Transverse colon (tissue), 3 donors: ENCODE results near the gene TFG.

Experiments
- EP300 ChIP-seq: sonication (generic); formaldehyde crosslinking; IDR thresholded peaks from one replicate; pipeline ENCODE4 v1.6.1; 2017; ENCODE audit warnings: antibody characterized with exemption, low read depth
- TF ChIP-seq, protein P1 (sequence below), 5 experiments: fragments of 200-600 bp in 3 of 5; fragments of 450-650 bp in 2 of 5; sonication (generic) in 3 of 5; IDR thresholded peaks; 1 replicate in 2 of 5; 2 replicates in 3 of 5; pipeline ENCODE4 v1.5.1; 2016 to 2017; ENCODE audit warnings: antibody characterized with exemption in 5 of 5, inconsistent platforms in 3 of 5, mild to moderate bottlenecking in 2 of 5, moderate library complexity in 1 of 5

DNA sequence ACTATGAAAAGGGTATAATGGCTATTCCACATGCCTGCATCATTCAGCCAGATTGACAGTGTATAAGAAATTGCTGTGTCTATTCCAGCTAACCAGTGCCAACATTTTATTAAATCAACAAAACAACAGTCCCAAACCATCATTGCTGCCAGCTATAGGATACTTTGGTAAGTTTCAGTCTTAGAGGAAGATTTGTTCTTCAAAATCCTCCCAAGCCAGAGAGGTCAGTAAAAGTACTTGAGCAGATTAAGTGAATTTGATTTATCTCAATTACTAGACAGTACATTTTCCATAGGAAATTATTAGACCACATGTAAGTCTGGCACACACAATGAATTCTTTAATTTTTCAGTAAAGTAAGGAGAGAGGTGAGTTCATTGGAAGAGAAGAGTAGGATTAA, 50.7 kb downstream of the TFG start:
- TF ChIP-seq, protein P1, sequence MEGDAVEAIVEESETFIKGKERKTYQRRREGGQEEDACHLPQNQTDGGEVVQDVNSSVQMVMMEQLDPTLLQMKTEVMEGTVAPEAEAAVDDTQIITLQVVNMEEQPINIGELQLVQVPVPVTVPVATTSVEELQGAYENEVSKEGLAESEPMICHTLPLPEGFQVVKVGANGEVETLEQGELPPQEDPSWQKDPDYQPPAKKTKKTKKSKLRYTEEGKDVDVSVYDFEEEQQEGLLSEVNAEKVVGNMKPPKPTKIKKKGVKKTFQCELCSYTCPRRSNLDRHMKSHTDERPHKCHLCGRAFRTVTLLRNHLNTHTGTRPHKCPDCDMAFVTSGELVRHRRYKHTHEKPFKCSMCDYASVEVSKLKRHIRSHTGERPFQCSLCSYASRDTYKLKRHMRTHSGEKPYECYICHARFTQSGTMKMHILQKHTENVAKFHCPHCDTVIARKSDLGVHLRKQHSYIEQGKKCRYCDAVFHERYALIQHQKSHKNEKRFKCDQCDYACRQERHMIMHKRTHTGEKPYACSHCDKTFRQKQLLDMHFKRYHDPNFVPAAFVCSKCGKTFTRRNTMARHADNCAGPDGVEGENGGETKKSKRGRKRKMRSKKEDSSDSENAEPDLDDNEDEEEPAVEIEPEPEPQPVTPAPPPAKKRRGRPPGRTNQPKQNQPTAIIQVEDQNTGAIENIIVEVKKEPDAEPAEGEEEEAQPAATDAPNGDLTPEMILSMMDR (IDR thresholded peaks at IDR 0.05), result no peak
- no peak for TF ChIP-seq EP300
